Activated naive CD4-positive, alpha-beta T cell treated with anti-CD3 and anti-CD28 coated beads, Interleukin-2, amount 10 ng/mL, durations not matched to agents 7 days and 5 days (primary cell): Measurements from ENCODE around the gene ODR4.
"Not testable (repeated sequence)": the region's sequence is repeated elsewhere in the genome, so short reads cannot be mapped to it uniquely, and the experiment has no call there.

Experiments
- CTCF ChIA-PET: fragments of 350-600 bp; sonication (Branson Sonifier 250); formaldehyde crosslinking; loops from one replicate; lab custom pipeline; 2021; ENCODE audit warnings: antibody characterized with exemption; lab: Charles Lee
- DNase-seq: peaks from one replicate; pipeline ENCODE4 v3.0.0-alpha.2; 2020
- H3K27ac Mint-ChIP-seq: one replicate; pipeline ENCODE4 v1.8.0; 2021; ENCODE audit warnings: mild to moderate bottlenecking, moderate library complexity, mixed read lengths
- H3K27me3 Mint-ChIP-seq: one replicate; pipeline ENCODE4 v1.8.0; 2021; ENCODE audit warnings: mild to moderate bottlenecking, mixed read lengths
- H3K36me3 Mint-ChIP-seq: one replicate; pipeline ENCODE4 v1.8.0; 2021; ENCODE audit warnings: mixed read lengths
- H3K4me1 Mint-ChIP-seq: one replicate; pipeline ENCODE4 v1.8.0; 2021; ENCODE audit warnings: mixed read lengths
- H3K4me3 Mint-ChIP-seq: one replicate; pipeline ENCODE4 v1.8.0; 2021; ENCODE audit warnings: mild to moderate bottlenecking, moderate library complexity, mixed read lengths
- H3K9me3 Mint-ChIP-seq: one replicate; pipeline ENCODE4 v1.8.0; 2021; ENCODE audit warnings: mixed read lengths

Gene ODR4

DNA sequence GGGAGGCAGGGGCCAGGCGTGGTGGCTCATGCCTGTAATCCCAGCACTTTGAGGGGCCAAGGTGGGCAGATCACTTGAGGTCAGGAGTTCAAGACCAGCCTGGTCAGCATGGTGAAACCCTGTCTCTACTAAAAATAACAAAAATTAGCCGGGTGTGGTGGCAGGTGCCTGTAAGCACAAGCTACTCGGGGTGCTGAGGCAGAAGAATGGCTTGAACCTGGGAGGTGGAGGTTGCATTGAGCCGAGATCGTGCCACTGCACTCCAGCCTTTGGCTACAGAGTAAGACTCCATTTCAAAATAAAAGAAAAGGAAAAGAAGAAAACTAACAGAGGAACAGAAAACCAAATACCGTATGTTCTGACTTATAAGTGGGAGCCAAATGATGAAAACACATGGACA, 17.1 kb downstream of the ODR4 start:
- H3K27me3 Mint-ChIP-seq, H3K9me3 Mint-ChIP-seq, H3K4me3 Mint-ChIP-seq, H3K27ac Mint-ChIP-seq, DNase-seq, H3K4me1 Mint-ChIP-seq: not testable (repeated sequence)
- peaks cover 35% of the 10 kb centered on the region for H3K36me3 Mint-ChIP-seq
- CTCF ChIA-PET = interaction anchor here (0.6 to 0.7 kb wide), 2 partner anchors 127 to 367 kb away, joined by 3 read pairs; no protein-coding TSS in a partner anchor

DNA sequence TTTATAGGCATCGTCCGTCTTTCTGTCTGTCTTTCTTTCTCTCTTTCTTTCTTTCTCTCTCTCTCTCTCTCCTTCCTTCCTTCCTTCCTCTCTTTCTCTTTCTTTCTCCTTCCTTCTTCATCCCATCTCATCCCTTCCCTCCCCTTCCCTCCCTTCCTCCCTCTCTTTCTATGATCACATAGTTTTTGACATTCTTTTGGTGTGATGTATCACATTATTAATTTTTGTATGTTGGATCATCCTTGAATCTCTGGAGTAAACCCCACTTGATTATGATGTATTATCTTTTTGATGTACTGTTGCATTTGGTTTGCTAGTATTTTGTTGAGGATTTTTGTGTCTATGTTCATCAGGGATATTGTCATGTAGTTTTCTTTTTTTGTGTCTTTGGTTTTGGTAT, 25.8 kb downstream of the ODR4 start:
- H3K27ac Mint-ChIP-seq, DNase-seq, H3K4me3 Mint-ChIP-seq, H3K9me3 Mint-ChIP-seq, H3K4me1 Mint-ChIP-seq, H3K27me3 Mint-ChIP-seq, CTCF ChIA-PET: not testable (repeated sequence)
- peaks cover 21% of the 10 kb centered on the region for H3K36me3 Mint-ChIP-seq

DNA sequence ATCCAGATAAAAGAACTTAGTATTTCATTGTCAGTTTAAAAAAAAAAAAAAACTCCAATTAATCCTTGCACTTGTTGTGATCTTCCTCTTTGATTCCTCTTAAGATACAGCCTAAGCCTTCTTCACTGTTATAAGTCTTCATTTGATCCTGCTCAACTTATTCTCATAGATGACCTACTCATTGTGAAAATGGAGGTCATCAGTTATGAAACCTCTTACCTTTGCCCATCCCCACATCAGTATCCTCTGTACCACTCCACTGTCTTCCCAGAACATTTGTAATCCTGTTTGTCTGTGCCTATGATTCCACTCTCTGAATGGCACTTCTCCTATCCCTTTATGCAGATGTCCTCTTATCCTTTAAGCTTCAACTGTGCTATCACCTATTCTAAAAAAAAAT, 28.0 kb downstream of the ODR4 start:
- no peak overlapping the region for H3K4me3 Mint-ChIP-seq
- no peak overlapping the region for H3K27ac Mint-ChIP-seq
- H3K4me1 Mint-ChIP-seq = peaks cover 6% of the 10 kb centered on the region
- DNase-seq = no peak
- H3K9me3 Mint-ChIP-seq = no peaks in the 10 kb centered on the region
- CTCF ChIA-PET = interaction anchor here (0.6 to 1.6 kb wide), 11 partner anchors 21 to 583 kb away, joined by 3 to 6 read pairs (median 4); partner anchors contain the start of genes ODR4, PTGS2 and TPR
- H3K27me3 Mint-ChIP-seq = no peaks in the 10 kb centered on the region
- peaks cover 18% of the 10 kb centered on the region for H3K36me3 Mint-ChIP-seq

DNA sequence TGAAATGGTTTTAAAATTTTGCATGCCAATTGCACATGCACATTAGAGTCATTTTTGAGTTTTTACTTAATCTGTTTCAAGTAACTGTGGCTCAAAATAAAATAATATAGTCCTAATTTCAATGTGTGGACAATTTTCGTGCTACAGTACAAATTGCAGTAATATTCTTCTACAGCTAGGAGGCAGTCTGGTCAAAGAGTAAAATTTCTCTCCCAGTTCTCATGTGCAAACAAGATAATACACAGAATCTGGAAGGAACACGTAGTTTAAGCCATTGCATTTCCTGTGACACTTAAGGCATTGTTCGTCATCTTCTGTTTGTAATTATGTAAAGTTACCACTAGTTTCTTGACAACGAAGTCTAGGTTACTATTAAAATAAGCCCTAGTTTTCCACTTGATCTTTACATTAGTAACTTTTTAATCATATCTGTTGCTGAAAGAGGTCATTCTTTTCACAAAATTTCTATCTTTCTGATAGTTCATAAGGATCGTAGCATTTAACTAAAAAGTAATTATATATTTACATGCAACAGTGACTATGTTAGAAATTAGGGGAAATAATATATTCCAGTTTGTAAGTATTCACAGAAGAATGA, 28.9 kb downstream of the ODR4 start:
- H3K9me3 Mint-ChIP-seq = no peaks in the 10 kb centered on the region
- CTCF ChIA-PET = interaction anchor here (0.6 to 1.6 kb wide), 12 partner anchors 16 to 582 kb away, joined by 3 to 6 read pairs (median 4); partner anchors contain the start of genes ODR4, PTGS2 and TPR
- H3K4me1 Mint-ChIP-seq = peaks cover 8% of the 10 kb centered on the region
- H3K27ac Mint-ChIP-seq = no peak overlapping the region
- no peak for DNase-seq
- no peaks in the 10 kb centered on the region for H3K27me3 Mint-ChIP-seq
- peaks cover 17% of the 10 kb centered on the region for H3K36me3 Mint-ChIP-seq
- no peak overlapping the region for H3K4me3 Mint-ChIP-seq

DNA sequence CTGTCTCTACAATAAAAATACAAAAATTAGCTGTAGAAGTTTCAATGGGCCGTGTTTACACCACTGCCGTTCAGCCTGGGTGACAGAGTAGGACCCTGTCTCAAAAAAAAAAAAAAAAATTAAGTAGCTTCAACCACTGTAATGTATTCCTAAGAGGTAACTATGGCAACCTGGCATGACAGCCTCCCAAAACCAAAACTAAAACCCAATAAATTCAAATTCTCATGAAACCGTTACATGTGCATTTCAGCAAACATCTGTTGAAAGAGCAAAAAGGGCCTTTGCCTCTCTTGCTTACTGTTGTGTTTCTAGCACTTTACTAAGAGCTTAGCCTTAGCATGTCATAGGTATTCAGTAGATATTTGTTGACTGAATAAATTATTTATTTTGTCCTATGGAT, 33.5 kb downstream of the ODR4 start:
- Mint-ChIP-seq H3K9me3 (no peaks in the 10 kb centered on the region), H3K36me3 (peaks cover 16% of the 10 kb centered on the region), H3K27me3 (no peaks in the 10 kb centered on the region), H3K27ac (no peak overlapping the region), H3K4me3 (no peak overlapping the region), H3K4me1 (peaks cover 8% of the 10 kb centered on the region)
- DNase-seq = no peak
- CTCF ChIA-PET = interaction anchor here (1.0 kb wide), 1 partner anchor 12 kb away, joined by 3 read pairs; no protein-coding TSS in a partner anchor

DNA sequence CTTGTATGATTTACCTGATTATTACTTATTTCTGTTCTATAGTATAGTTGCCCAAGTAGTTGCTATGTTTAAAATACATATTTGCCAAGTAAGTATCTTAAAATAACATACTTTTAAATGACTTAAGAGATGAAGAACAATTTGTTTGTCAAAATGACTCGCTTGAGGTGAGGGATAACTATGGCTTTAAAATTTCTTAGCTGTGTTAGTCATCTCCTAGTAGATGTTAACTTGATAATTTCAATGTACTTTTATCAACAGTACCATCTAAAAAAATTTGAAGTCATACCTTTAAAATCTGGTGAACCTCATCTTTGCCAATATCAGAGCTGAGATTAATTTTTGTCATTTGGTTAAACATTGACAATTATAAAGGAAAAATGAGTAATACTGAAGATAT, 37.7 kb downstream of the ODR4 start:
- Mint-ChIP-seq H3K4me3 (no peak overlapping the region), H3K9me3 (no peaks in the 10 kb centered on the region), H3K36me3 (peaks cover 13% of the 10 kb centered on the region), H3K4me1 (peaks cover 3% of the 10 kb centered on the region), H3K27me3 (no peaks in the 10 kb centered on the region), H3K27ac (no peak overlapping the region)
- DNase-seq = no peak
- CTCF ChIA-PET = no interaction called here

DNA sequence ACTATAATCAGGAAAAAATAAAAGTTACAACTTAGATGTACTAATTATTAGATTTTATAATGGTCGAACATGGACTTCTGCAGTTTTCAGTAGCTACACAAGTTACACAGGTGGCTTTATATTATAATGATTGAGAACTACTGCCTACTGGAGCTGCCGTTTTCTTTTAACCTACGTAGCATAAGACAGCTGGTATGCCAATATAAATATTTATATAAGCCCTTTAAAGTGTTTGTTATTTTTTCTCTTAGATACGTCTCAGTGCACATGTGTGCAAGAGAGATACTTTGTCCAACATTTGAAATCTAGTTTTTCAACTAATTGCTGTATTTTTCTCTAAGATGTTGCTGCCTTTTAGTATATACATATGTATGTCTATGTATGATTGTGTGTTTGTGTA, 42.9 kb downstream of the ODR4 start:
- Mint-ChIP-seq H3K4me1 (peaks cover 30% of the 10 kb centered on the region), H3K9me3 (no peaks in the 10 kb centered on the region), H3K27me3 (no peaks in the 10 kb centered on the region), H3K27ac (no peak overlapping the region), H3K4me3 (no peak overlapping the region), H3K36me3 (peaks cover 24% of the 10 kb centered on the region)
- CTCF ChIA-PET = interaction anchor here (1.7 kb wide), 1 partner anchor 43 kb away, joined by 5 read pairs; the partner anchor contains the start of gene TPR
- DNase-seq = no peak

DNA sequence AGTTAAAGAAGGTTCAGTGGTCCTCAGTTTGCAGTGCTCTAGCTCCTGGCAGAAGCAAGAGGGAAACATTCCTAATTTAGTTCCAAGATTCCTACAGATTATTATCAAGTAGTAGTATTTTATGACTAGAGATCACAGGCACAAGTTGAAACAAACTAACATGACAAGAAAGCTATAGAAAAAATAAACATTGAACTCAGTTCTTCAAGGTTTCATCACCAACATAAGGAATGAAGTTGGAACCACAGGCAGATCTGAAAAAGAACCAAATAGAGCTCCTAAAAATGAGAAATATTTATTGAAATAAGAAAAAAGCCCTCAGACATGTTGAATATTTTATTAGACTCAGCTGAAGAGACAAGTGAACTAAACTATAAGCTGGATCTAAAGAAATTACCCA, 44.7 kb downstream of the ODR4 start:
- Mint-ChIP-seq H3K36me3 (peaks cover 31% of the 10 kb centered on the region), H3K4me3 (no peak overlapping the region), H3K27ac (peak overlapping the region; percentile 90), H3K9me3 (no peaks in the 10 kb centered on the region), H3K27me3 (no peaks in the 10 kb centered on the region), H3K4me1 (peaks cover 32% of the 10 kb centered on the region)
- CTCF ChIA-PET = interaction anchor here (0.9 to 1.6 kb wide), 3 partner anchors 11 to 45 kb away, joined by 3 to 6 read pairs (median 4); partner anchors contain the start of genes ODR4 and TPR
- DNase-seq = no peak

DNA sequence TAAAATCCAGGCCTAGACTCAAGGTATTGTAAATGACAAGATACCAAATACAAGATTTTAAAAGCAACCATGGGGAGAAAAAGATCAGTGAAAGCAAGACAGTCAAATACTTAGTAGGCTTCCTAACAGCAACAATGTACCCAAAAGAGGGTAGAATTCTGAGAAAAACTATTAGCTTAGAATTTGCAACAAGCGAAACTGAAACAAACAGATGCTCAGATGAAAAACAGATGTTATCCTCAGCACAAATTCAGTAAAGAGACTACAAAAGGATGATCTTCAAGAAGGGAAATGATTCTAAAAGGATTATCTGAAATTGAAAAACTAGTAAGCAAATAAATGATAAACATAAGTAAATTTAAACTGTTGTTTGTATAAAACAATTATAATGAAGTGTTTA, 45.3 kb downstream of the ODR4 start:
- Mint-ChIP-seq H3K27ac (peak overlapping the region; percentile 90), H3K27me3 (no peaks in the 10 kb centered on the region), H3K4me1 (peaks cover 38% of the 10 kb centered on the region), H3K4me3 (peak overlapping the region; percentile 46), H3K36me3 (peaks cover 33% of the 10 kb centered on the region), H3K9me3 (no peaks in the 10 kb centered on the region)
- CTCF ChIA-PET = interaction anchor here (0.9 to 1.6 kb wide), 3 partner anchors 11 to 46 kb away, joined by 3 to 6 read pairs (median 4); partner anchors contain the start of genes ODR4 and TPR
- no peak for DNase-seq

DNA sequence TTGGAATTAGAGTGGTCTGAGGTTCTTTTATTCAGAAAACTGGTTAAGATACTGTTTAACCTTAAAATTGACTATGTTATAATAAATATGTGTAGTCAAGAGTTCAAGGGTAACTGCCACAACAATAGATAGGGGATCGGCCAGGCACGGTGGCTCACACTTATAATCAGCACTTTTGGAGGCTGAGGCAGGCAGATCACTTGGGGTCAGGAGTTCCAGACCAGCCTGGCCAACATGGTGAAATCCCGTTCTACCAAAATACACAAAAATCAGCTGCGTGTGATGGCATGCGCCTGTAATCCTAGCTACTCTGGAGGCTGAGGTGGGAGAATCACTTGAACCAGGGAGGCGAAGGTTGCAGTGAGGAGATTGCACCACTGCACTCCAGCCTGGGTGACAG, 45.8 kb downstream of the ODR4 start:
- no peak for DNase-seq
- CTCF ChIA-PET = interaction anchor here (0.9 to 1.6 kb wide), 3 partner anchors 12 to 46 kb away, joined by 3 to 6 read pairs (median 4); partner anchors contain the start of genes ODR4 and TPR
- Mint-ChIP-seq H3K4me1 (peaks cover 43% of the 10 kb centered on the region), H3K27ac (peak overlapping the region; percentile 90), H3K4me3 (no peak overlapping the region), H3K27me3 (no peaks in the 10 kb centered on the region), H3K36me3 (peaks cover 37% of the 10 kb centered on the region), H3K9me3 (no peaks in the 10 kb centered on the region)

DNA sequence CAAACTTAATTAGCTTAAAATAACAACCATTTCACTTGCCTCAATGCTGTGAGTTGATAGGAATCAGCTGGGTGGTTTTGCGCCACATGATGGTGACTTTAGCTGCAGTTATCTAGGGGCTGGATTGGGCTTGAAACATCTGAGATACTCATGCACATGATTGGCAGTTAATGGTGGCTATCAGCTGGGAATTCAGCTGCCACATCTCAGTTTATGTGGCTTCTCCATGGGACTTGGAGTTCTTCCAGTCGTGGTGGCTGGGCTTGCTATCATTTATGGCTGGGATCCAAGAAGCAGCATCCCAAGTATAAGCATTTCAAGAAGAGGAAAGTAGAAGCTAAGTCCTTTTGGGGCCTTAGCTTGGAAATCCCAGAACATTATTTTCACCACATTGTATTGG, 48.9 kb downstream of the ODR4 start:
- peaks cover 36% of the 10 kb centered on the region for H3K4me1 Mint-ChIP-seq
- CTCF ChIA-PET = interaction anchor here (1.0 kb wide), 1 partner anchor 20 kb away, joined by 3 read pairs; no protein-coding TSS in a partner anchor
- peaks cover 28% of the 10 kb centered on the region for H3K36me3 Mint-ChIP-seq
- no peak overlapping the region for H3K4me3 Mint-ChIP-seq
- no peak overlapping the region for H3K27ac Mint-ChIP-seq
- H3K27me3 Mint-ChIP-seq = no peaks in the 10 kb centered on the region
- H3K9me3 Mint-ChIP-seq = no peaks in the 10 kb centered on the region
- no peak for DNase-seq

DNA sequence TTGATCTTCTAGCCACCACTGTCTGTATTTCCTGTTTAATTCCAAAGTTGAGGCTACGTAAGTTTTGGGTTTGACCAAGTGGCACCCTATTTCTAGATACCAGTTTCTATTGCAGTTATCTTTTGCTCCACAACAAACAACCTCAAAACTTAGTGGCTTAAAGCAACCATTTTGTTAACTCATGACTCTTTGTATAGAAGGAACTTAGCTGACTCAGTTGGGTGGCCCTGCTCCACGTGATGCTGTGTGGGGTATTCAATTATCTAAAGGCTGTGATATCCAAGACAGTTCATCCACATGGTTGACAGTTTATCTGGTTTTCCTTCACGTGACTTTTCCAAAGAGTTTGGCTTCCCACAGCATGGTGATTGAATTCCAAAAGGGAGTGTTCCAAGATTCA, 50.5 kb downstream of the ODR4 start:
- Mint-ChIP-seq H3K4me3 (no peak overlapping the region), H3K27ac (peak overlapping the region; percentile 24), H3K27me3 (no peaks in the 10 kb centered on the region), H3K9me3 (no peaks in the 10 kb centered on the region), H3K4me1 (peaks cover 25% of the 10 kb centered on the region), H3K36me3 (peaks cover 22% of the 10 kb centered on the region)
- CTCF ChIA-PET = interaction anchor here (1.5 kb wide), 1 partner anchor 10 kb away, joined by 3 read pairs; no protein-coding TSS in a partner anchor
- DNase-seq = no peak

DNA sequence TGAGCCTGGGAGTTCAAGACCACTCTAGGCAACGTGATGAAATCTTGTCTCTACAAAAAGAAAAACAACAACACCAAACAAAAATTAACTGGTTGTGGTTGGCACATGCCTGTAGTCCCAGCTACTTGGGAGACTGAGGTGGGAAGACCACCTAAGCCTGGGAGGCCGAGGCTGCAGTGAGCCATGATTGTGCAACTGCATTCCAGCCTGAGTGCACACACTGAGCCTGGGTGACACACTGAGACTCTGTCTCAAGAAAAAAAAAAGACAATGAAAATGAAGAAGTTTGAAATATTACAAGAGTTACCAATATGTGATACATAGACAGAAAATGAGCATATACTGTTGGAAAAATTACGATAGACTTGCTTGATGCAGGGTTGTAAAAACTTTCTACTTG, 53.4 kb downstream of the ODR4 start:
- CTCF ChIA-PET = no interaction called here
- H3K4me1 Mint-ChIP-seq = peaks cover 16% of the 10 kb centered on the region
- H3K27ac Mint-ChIP-seq = no peak overlapping the region
- no peak for DNase-seq
- no peak overlapping the region for H3K4me3 Mint-ChIP-seq
- H3K9me3 Mint-ChIP-seq = no peaks in the 10 kb centered on the region
- peaks cover 21% of the 10 kb centered on the region for H3K36me3 Mint-ChIP-seq
- H3K27me3 Mint-ChIP-seq = no peaks in the 10 kb centered on the region

DNA sequence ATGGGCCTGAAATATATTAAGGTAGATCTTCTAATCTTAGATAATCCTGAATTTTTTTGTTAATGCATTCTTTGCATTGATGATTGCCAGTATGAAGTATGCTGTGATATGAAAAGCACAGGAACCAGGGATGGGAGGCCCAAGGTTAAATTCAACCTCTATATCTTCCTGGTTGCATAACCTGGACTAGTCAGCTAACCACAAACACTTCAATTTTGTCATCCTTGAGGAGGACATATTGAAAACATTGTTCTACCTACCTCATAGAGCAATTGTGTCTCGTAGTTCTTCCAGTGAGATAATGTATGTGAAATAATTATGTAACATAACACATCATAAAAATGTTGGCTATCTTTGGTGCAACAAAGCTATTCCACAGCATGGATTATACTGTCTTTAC, 59.7 kb downstream of the ODR4 start:
- Mint-ChIP-seq H3K4me1 (no peaks in the 10 kb centered on the region), H3K27ac (no peak overlapping the region), H3K4me3 (no peak overlapping the region), H3K9me3 (no peaks in the 10 kb centered on the region), H3K36me3 (no peaks in the 10 kb centered on the region), H3K27me3 (no peaks in the 10 kb centered on the region)
- DNase-seq = no peak
- CTCF ChIA-PET = no interaction called here

DNA sequence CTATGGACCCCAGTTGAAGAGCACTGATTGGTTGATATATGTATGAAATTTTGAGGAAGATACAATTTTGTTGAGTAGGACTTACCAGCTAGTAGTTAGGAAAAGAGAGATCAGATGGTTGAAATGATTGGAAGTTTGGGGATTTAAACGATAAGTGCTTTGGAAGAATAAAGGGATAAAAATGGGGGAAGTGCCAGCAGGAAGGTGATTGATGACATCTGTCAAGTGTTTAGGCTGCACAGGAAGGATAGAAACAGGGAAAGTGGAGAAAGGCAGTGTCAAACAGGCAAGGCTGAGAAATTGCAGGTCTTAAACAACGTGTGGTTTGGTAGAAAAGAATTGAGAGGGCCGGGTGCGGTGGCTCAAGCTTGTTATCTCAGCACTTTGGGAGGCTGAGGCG, 62.9 kb downstream of the ODR4 start:
- no peaks in the 10 kb centered on the region for H3K27me3 Mint-ChIP-seq
- no peaks in the 10 kb centered on the region for H3K36me3 Mint-ChIP-seq
- H3K4me1 Mint-ChIP-seq = peaks cover 9% of the 10 kb centered on the region
- H3K27ac Mint-ChIP-seq = no peak overlapping the region
- no peak overlapping the region for H3K4me3 Mint-ChIP-seq
- no peak for DNase-seq
- H3K9me3 Mint-ChIP-seq = no peaks in the 10 kb centered on the region
- CTCF ChIA-PET = no interaction called here
